Measurements from ENCODE around the gene ZBTB16. TPM values are rescaled to one million over a fixed set of nuclear protein-coding genes. Genes with fewer than 3 reads are reported as not detected.

The ZBTB16 gene
- total and polyA plus RNA-seq, 2 of the 4 experiments (the other 2 are of a cell fraction) = not detected

DNA sequence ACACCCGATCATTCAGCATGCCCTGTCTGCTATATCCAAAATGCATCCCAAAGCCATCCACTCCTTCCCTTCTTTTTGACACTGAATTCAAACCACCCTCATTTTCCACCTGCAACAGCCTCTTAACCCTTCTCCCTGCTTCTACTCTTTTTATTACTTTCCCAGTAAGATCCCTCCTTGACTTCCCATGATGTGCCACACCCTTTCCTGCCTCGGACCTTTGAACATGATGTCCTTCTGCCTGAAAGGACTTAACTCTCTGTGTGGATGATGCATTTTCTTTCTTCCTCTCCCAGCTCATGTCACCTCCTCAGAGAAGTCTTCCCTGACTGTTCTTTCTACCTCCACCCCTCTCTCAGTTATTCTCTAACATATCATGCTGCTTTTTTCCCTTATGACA, 48.1 kb upstream of the ZBTB16 start:
- CTCF ChIA-PET = no interaction called here
- Histone ChIP-seq H3K18ac (ENCODE audit: low read depth, low read length) (no peak overlapping the region), H2AK9ac (replicated peaks; ENCODE audit: low read depth, low read length, poor library complexity) (no peak overlapping the region), H2BK20ac (ENCODE audit: low read depth, low read length) (no peak overlapping the region), H3K9me3 (ENCODE audit: control insufficient read depth, insufficient read depth, low read length) (no peaks in the 10 kb centered on the region), H2BK15ac (ENCODE audit: low read depth, low read length) (no peak overlapping the region), H3K9me1 (ENCODE audit: insufficient read depth, low read length) (no peaks in the 10 kb centered on the region), H3K14ac (replicated peaks; ENCODE audit: low read depth, low read length) (no peak overlapping the region), H4K20me1 (ENCODE audit: insufficient read depth, low read length) (no peaks in the 10 kb centered on the region), H3K4me2 (ENCODE audit: low read depth, low read length) (no peak overlapping the region), H3K4me3 (ENCODE audit: insufficient read depth, low read depth, low read length) (no peak overlapping the region), H2BK5ac (ENCODE audit: low read depth, low read length, poor library complexity, severe bottlenecking) (no peak overlapping the region), H3K23ac (ENCODE audit: low read depth, low read length) (no peak overlapping the region), H3K4ac (ENCODE audit: low read depth, low read length) (no peak overlapping the region), H4K91ac (ENCODE audit: insufficient read depth, low read depth, low read length) (no peak overlapping the region), H3K27me3 (ENCODE audit: control insufficient read depth, insufficient read depth, low read length) (no peaks in the 10 kb centered on the region), H3K56ac (ENCODE audit: extremely low read depth, insufficient read depth, low read length) (no peak overlapping the region), H2BK120ac (ENCODE audit: low read depth, low read length) (no peak overlapping the region), H3K4me1 (ENCODE audit: control insufficient read depth, insufficient read depth, low read length) (no peaks in the 10 kb centered on the region), H3K79me1 (ENCODE audit: low read depth in 1 of 2, low read length in 2 of 2) (no peaks in the 10 kb centered on the region), H4K8ac (ENCODE audit: low read depth in 2 of 2, low read length in 2 of 2) (no peak overlapping the region), H3K9ac (ENCODE audit: low read depth, low read length) (no peak overlapping the region), H3K27ac (ENCODE audit: insufficient read depth, low read length) (no peak overlapping the region), H2AFZ (replicated peaks; ENCODE audit: low read length, poor library complexity) (no peak overlapping the region), H3K36me3 (ENCODE audit: control insufficient read depth, insufficient read depth, low read length) (no peaks in the 10 kb centered on the region), H2AK5ac (ENCODE audit: low read depth, low read length) (no peak overlapping the region), H4K5ac (ENCODE audit: low read depth, low read length) (no peak overlapping the region)
- in situ Hi-C loops (cut with MboI; ENCODE audit: low sequenced_read_pairs) = loop anchor here (25.0 kb wide), 1 partner anchor 576 kb away; the partner anchor contains the start of gene NXPE4
- 33% methylated on average over 2 of the region's 2 CpGs; no CpG with 5 or more reads in 1 of the 2 experiments for WGBS, 2 experiments (ENCODE audit: extremely low coverage in 2 of 2, insufficient read length in 1 of 2)
- POLR2A ChIA-PET (ENCODE audit: unreplicated experiment) = no interaction called here
- no TSS peak for BruUV-seq (replicated peaks)
- intact Hi-C loops (cut with micrococcal nuclease) = no loop called here
- no peak for ATAC-seq (ENCODE audit: low read depth)
- dilution Hi-C loops (cut with HindIII; ENCODE audit: low sequenced_read_pairs, unreplicated experiment) = no loop called here
- no peak for TF ChIP-seq MAFK (IDR thresholded peaks at IDR 0.05; ENCODE audit: low read depth, low read length)
- no peak for TF ChIP-seq RAD21 (IDR thresholded peaks at IDR 0.05; ENCODE audit: low read length)
- no peak for TF ChIP-seq CEBPB (IDR thresholded peaks at IDR 0.05; ENCODE audit: low read depth, low read length)
- DNase-seq = no peak

Data from IMR-90 (cell line).